Bronchus fibroblast of lung (primary cell): ENCODE results near the gene WFDC9. TPM values are rescaled to one million over a fixed set of nuclear protein-coding genes. Genes with fewer than 3 reads are reported as not detected.

ENCODE experiments used
- total RNA-seq: library from RNA; depleted of rRNA; stranded (reverse); fragments of >200 nt; gene quantifications from 2 replicates; pipeline ENCODE4 v1.2.3, GENCODE V29; 2015

Gene WFDC9
- total RNA-seq, result not detected in 2 replicates

GRCh38 chr20:45631184-45631583 lies at the start of gene WFDC9:
WFDC9 (minus strand) TSS chr20:45631284; CDS start chr20:45610181, 21,103 bp downstream.

GRCh38 chr20:45670139-45670538 lies 39.1 kb upstream of the WFDC9 start, which contains the start of gene WFDC11:
WFDC11 (minus strand) TSS chr20:45670239; CDS start chr20:45650600, 19,639 bp downstream.

DNA sequence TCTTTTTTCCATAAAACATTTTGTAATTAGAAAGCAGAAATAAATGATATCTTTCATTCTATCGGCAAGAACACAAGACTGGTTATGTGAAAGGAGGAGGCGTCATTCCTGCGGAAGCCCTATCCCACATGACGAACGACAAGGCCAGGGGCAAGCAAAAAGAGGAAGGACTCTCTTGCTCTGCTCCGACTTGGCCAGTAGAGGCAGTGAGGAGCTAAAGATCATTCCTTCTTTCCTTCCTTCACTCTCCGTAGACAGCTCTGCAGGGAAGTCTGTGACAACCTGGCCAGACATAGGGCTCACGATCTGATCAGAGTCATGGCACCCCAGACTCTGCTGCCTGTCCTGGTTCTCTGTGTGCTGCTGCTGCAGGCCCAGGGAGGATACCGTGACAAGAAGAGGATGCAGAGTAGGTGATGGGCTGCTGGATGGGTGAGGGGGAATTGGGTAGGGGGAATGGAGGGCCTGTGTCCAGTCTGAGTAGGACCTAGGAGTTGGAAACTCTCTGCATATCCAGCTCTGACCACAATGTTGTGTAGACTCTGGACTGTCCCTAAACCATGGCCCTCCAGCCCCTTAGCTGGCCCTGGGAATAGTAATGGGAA lies 1.5 kb downstream of the WFDC9 start, which contains the start of gene WFDC10A:
Gene WFDC10A (plus strand): TSS at position 244 of the 605 bp plus-strand sequence. CDS start 75 bp downstream, at position 319.

GRCh38 chr20:45579184-45579583 lies 51.9 kb downstream of the WFDC9 start, which contains the start of gene WFDC8:
WFDC8 (minus strand) TSS chr20:45579284; CDS start chr20:45579247, 37 bp downstream.

Other genes starting within 250 kb of the WFDC9 start
- 9.6 and 12.8 TPM in 2 replicates for gene DBNDD2, start 223.0 kb downstream of the WFDC9 start, total RNA-seq
- 91.5 and 94.7 TPM in 2 replicates for gene PIGT, start 215.1 kb downstream of the WFDC9 start, total RNA-seq
- not detected in 2 replicates for gene WFDC2, start 161.5 kb downstream of the WFDC9 start, total RNA-seq
- not detected in 2 replicates for gene SPINT3, start 115.7 kb downstream of the WFDC9 start, total RNA-seq
- gene WFDC6, start 91.8 kb downstream of the WFDC9 start, total RNA-seq, result not detected in 2 replicates
- not detected in 2 replicates for gene EPPIN, start 83.9 kb downstream of the WFDC9 start, total RNA-seq
- not detected in 2 replicates for gene WFDC8, start 52.0 kb downstream of the WFDC9 start, total RNA-seq
- gene WFDC10A, start 1.5 kb downstream of the WFDC9 start, total RNA-seq, result not detected in 2 replicates
- gene WFDC11, start 39.0 kb upstream of the WFDC9 start, total RNA-seq, result not detected in 2 replicates
- not detected in 2 replicates for gene WFDC13, start 70.8 kb upstream of the WFDC9 start, total RNA-seq
- not detected in 2 replicates for gene WFDC10B, start 73.7 kb upstream of the WFDC9 start, total RNA-seq
- not detected in 2 replicates for gene SPINT4, start 91.1 kb upstream of the WFDC9 start, total RNA-seq
- 0.67 TPM in 1 of 2 replicates, not detected in the other for gene WFDC3, start 160.6 kb upstream of the WFDC9 start, total RNA-seq
- 29.6 and 36.7 TPM in 2 replicates for gene DNTTIP1, start 160.7 kb upstream of the WFDC9 start, total RNA-seq
- gene UBE2C, start 181.4 kb upstream of the WFDC9 start, total RNA-seq, result 225 and 261 TPM in 2 replicates
- 0.84 TPM in 1 of 2 replicates, not detected in the other for gene TNNC2, start 196.0 kb upstream of the WFDC9 start, total RNA-seq
- gene SNX21, start 202.5 kb upstream of the WFDC9 start, total RNA-seq, result 49.5 and 53.3 TPM in 2 replicates
- 39.8 and 40.3 TPM in 2 replicates for gene ACOT8, start 226.1 kb upstream of the WFDC9 start, total RNA-seq
- gene ZSWIM3, start 226.3 kb upstream of the WFDC9 start, total RNA-seq, result 3.9 and 4.0 TPM in 2 replicates
- gene ZSWIM1, start 249.9 kb upstream of the WFDC9 start, total RNA-seq, result 9.2 and 9.4 TPM in 2 replicates